ENCODE data around the gene MCM8. TPM values are rescaled to one million over a fixed set of nuclear protein-coding genes. Genes with fewer than 3 reads are reported as not detected.

The MCM8 gene
- total and polyA plus RNA-seq, 7 donors: 1.8 to 8.0 (median 5.6) TPM

DNA sequence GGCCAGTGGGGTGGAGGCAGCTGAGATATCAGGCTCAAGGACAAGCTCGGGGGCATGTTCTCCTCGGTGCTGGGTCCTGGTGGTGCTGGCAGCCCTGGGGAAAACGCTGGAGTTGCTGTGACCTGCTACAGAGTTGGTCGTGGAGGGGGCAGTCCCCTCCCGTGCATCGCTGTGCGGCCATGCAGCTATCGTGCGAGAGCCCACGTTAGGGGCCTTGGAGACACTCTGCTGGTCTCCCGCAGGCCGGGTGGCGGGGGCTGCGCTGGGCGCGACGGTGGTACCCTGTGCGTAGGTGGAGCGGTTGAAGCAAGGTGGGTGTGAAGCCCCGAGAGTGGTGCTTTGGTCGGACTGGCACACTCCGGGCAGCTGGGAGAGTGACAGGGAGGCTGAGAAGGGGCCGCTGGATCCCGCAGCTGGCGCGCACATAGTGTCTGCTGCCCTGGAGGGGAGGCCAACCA lies 91.4 kb downstream of the MCM8 start:
- 95% methylated on average over 26 of the region's 26 CpGs for WGBS, 2 donors
- intact Hi-C loops (cut with DNase I): no loop called here
- H3K4me1 ChIP-seq: no peaks in the 10 kb centered on the region
- TF ChIP-seq EP300 (IDR thresholded peaks at IDR 0.05): no peak
- peaks cover 6 to 53% (median 14%) of the 10 kb centered on the region in 4 donors for H3K36me3 ChIP-seq
- H3K27me3 ChIP-seq: no peaks in the 10 kb centered on the region
- H3K27ac ChIP-seq: no peak overlapping the region
- no peak overlapping the region for H3K4me3 ChIP-seq
- H3K9me3 ChIP-seq: no peaks in the 10 kb centered on the region
- no peak for DNase-seq

DNA sequence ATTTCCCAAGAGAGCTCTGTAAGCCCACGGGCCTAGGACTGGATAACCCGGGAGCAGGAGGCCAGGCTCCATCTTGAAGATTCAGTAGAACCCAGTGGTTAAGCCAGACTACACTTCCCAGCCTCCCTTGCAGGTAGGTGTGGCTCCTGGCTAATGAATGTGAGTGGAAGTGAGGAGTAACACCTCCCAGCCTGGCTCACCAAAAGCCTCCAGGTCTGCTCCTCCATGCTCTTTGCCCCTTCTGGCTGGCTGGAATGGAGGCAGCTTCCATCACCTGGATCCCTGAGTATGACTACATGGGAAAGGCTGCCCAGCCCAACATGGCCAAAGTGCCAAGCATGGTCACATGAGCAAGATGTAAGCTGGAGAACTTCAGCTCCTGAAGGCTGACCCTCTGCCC lies 93.7 kb downstream of the MCM8 start:
- 85 to 86% methylated on average over 2 of the region's 2 CpGs for WGBS, 2 donors

GRCh38 chr20:6045566-6045965 lies 95.1 kb downstream of the MCM8 start:
- H3K36me3 ChIP-seq: peaks cover 6 to 18% (median 9%) of the 10 kb centered on the region in 4 donors
- H3K4me3 ChIP-seq: no peak overlapping the region
- H3K27me3 ChIP-seq: no peaks in the 10 kb centered on the region
- no peaks in the 10 kb centered on the region for H3K4me1 ChIP-seq
- intact Hi-C loops (cut with DNase I): no loop called here
- no peak for DNase-seq
- TF ChIP-seq POLR2AphosphoS5 (IDR thresholded peaks at IDR 0.05) (no peak), CTCF (IDR thresholded peaks at IDR 0.05) (no peak), EP300 (IDR thresholded peaks at IDR 0.05) (no peak), POLR2A (IDR thresholded peaks at IDR 0.05) (no peak)
- no peaks in the 10 kb centered on the region for H3K9me3 ChIP-seq
- H3K27ac ChIP-seq: no peak overlapping the region

More for the DNA sequence above, 93.7 kb downstream of the MCM8 start:
- TF ChIP-seq POLR2A (IDR thresholded peaks at IDR 0.05) (no peak), CTCF (IDR thresholded peaks at IDR 0.05) (no peak), EP300 (IDR thresholded peaks at IDR 0.05) (no peak), POLR2AphosphoS5 (IDR thresholded peaks at IDR 0.05) (no peak)
- intact Hi-C loops (cut with DNase I): no loop called here
- Histone ChIP-seq H3K9me3 (no peaks in the 10 kb centered on the region), H3K36me3 (peaks cover 6 to 31% (median 10%) of the 10 kb centered on the region in 4 donors), H3K27ac (no peak overlapping the region), H3K4me3 (no peak overlapping the region), H3K27me3 (no peaks in the 10 kb centered on the region), H3K4me1 (no peaks in the 10 kb centered on the region)
- no peak for DNase-seq

DNA sequence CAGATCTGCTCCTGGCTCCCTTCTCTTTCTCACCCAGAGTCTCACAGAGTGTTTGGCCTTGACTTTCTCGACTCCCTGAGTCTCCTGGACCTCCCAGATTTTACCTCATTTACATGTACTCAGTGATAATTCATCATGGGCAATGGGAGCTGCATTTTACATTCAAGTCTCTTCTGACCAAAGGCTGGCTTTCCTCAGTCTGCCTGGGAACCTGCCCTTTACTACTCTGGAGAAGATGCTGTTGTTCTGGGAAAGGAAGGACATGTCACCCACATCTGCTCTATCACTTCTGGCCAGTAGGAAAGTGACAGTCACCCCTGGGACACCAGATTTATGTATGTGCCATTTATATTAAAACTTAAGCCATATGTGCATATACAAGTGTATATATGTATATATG lies 96.0 kb downstream of the MCM8 start:
- no peak for DNase-seq
- TF ChIP-seq EP300 (IDR thresholded peaks at IDR 0.05) (no peak), CTCF (IDR thresholded peaks at IDR 0.05) (no peak), POLR2A (IDR thresholded peaks at IDR 0.05) (no peak), POLR2AphosphoS5 (IDR thresholded peaks at IDR 0.05) (no peak)
- H3K4me3 ChIP-seq: no peak overlapping the region
- intact Hi-C loops (cut with DNase I): no loop called here
- WGBS, 2 donors: 45 to 72% methylated on average over 1 of the region's 1 CpG
- H3K4me1 ChIP-seq: no peaks in the 10 kb centered on the region
- peaks cover 0 to 8% (median 0%) of the 10 kb centered on the region in 3 donors for H3K27me3 ChIP-seq
- no peaks in the 10 kb centered on the region for H3K9me3 ChIP-seq
- peaks cover 0 to 9% (median 4%) of the 10 kb centered on the region in 4 donors for H3K36me3 ChIP-seq
- H3K27ac ChIP-seq: no peak overlapping the region

DNA sequence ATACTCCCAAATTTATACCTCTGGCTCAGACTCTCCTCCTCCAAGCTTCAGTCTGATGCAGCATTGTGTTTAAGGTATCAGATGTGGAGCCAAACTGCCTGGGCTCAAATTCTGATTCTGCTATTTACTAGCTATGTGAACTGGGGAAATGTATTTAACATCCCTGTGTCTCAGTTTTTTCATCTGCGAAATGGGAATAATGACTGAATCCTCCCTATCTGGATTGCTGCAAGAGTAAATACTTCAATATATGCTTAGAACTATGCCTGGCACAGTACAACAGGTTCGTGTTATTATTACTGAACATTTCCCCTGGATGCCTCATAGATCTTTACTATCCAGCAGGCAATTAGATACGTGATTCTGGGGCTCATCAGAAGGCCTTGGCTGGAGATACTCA lies 97.9 kb downstream of the MCM8 start:
- 90% methylated on average over 3 of the region's 3 CpGs for WGBS, 2 donors
- peaks cover 0 to 14% (median 9%) of the 10 kb centered on the region in 4 donors for H3K4me1 ChIP-seq

More for the DNA sequence above, 97.9 kb downstream of the MCM8 start:
- Histone ChIP-seq H3K27me3 (peaks cover 3 to 28% (median 11%) of the 10 kb centered on the region in 3 donors), H3K9me3 (no peaks in the 10 kb centered on the region), H3K27ac (no peak overlapping the region), H3K4me3 (no peak overlapping the region), H3K36me3 (no peaks in the 10 kb centered on the region)
- intact Hi-C loops (cut with DNase I): no loop called here
- DNase-seq: no peak
- TF ChIP-seq POLR2A (IDR thresholded peaks at IDR 0.05) (no peak), POLR2AphosphoS5 (IDR thresholded peaks at IDR 0.05) (no peak), EP300 (IDR thresholded peaks at IDR 0.05) (no peak), CTCF (IDR thresholded peaks at IDR 0.05) (no peak)

Small RNAs within 50 kb of the gene (small RNA-seq; reads per million reads assigned to genes)
- gene RF00019 (0 reads per million in 3 donors), gene RN7SL498P (0 reads per million in 3 donors)

Other genes starting within 250 kb of the MCM8 start
- 1 to 10 TPM in 3 of 4 donors, under 1 TPM in 1; 0.99 to 6.1 (median 3.4) TPM for gene SHLD1, start 200.3 kb upstream of the MCM8 start, total RNA-seq
- 10 to 100 TPM in 2 of 3 donors, 1 to 10 TPM in 1; 5.4 to 18.7 (median 11.5) TPM for gene SHLD1, start 200.3 kb upstream of the MCM8 start, polyA plus RNA-seq
- 1 to 10 TPM; 1.4 to 5.7 (median 3.6) TPM for gene CHGB, start 39.1 kb upstream of the MCM8 start, total RNA-seq
- 1 to 10 TPM; 1.2 to 4.2 (median 1.8) TPM for gene CHGB, start 39.1 kb upstream of the MCM8 start, polyA plus RNA-seq
- gene TRMT6, start 119 bp upstream of the MCM8 start, total RNA-seq: 10 to 100 TPM in 1 of 4 donors, 1 to 10 TPM in 3; 6.1 to 12.7 (median 8.4) TPM
- gene TRMT6, start 119 bp upstream of the MCM8 start, polyA plus RNA-seq: 10 to 100 TPM in 1 of 3 donors, 1 to 10 TPM in 2; 6.0 to 11.6 (median 7.8) TPM
- 10 to 100 TPM; 26.3 to 42.1 (median 36.2) TPM for gene CRLS1, start 55.5 kb downstream of the MCM8 start, total RNA-seq
- 10 to 100 TPM; 39.6 to 57.8 (median 43.9) TPM for gene CRLS1, start 55.5 kb downstream of the MCM8 start, polyA plus RNA-seq
- gene LRRN4, start 103.4 kb downstream of the MCM8 start, total RNA-seq: under 1 TPM in 1 of 4 donors, not detected in 3; 0.16 TPM
- gene LRRN4, start 103.4 kb downstream of the MCM8 start, polyA plus RNA-seq: under 1 TPM in 1 of 3 donors, not detected in 2; 0.04 TPM
- under 1 TPM; 0.16 to 0.41 (median 0.32) TPM for gene FERMT1, start 172.4 kb downstream of the MCM8 start, total RNA-seq
- gene FERMT1, start 172.4 kb downstream of the MCM8 start, polyA plus RNA-seq: 10 to 100 TPM; 21.6 to 31.5 (median 27.5) TPM

All from sigmoid colon (tissue), 7 donors.